Keratinocyte (primary cell): ENCODE data around the gene CSN3. TPM values are rescaled to one million over a fixed set of nuclear protein-coding genes. Genes with fewer than 3 reads are reported as not detected.
"Not testable (repeated sequence)": the region's sequence is repeated elsewhere in the genome, so short reads cannot be mapped to it uniquely, and the experiment has no call there.

Experiments used
- DNase-seq: peaks from one replicate; pipeline ENCODE4 v3.0.0-alpha.2; 2011; ENCODE audit warnings: low read depth, missing footprints, low spot score
- FAIRE-seq: peaks from 2 replicates; lab custom pipeline; 2011; peaks lifted over from hg19 to GRCh38; lab: Jason Lieb, UNC
- H2AFZ ChIP-seq: 2 replicates; pipeline ENCODE4 v1.6.0; 2012; ENCODE audit warnings: low read length, control low read depth, inconsistent platforms; ENCODE audit not compliant: control insufficient read depth
- H3K27ac ChIP-seq: 2 replicates; pipeline ENCODE4 v1.5.1; 2011; ENCODE audit warnings: low read length; ENCODE audit not compliant: control insufficient read depth, insufficient read depth
- H3K27me3 ChIP-seq: 3 replicates; pipeline ENCODE4 v1.6.0; 2011; ENCODE audit warnings: low read length; ENCODE audit not compliant: control insufficient read depth, insufficient read depth; ENCODE audit errors: extremely low read depth
- H3K36me3 ChIP-seq, 2 experiments: 2 replicates in 1 of 2; 3 replicates in 1 of 2; pipeline ENCODE4 v1.5.1; 2011; ENCODE audit warnings: low read length in 2 of 2, mild to moderate bottlenecking in 1 of 2; ENCODE audit not compliant: control insufficient read depth in 2 of 2, insufficient read depth in 2 of 2; ENCODE audit errors: extremely low read depth in 1 of 2
- H3K4me1 ChIP-seq: 3 replicates; pipeline ENCODE4 v1.5.1; 2011; ENCODE audit warnings: low read length; ENCODE audit not compliant: control insufficient read depth, insufficient read depth; ENCODE audit errors: extremely low read depth
- H3K4me2 ChIP-seq: 3 replicates; pipeline ENCODE4 v1.6.0; 2011; ENCODE audit warnings: low read depth, low read length; ENCODE audit not compliant: control insufficient read depth, insufficient read depth; ENCODE audit errors: extremely low read depth
- H3K4me3 ChIP-seq, 3 experiments: fragments of 200-600 bp in 1 of 3; sonication (generic) in 1 of 3; 2 replicates in 2 of 3; 3 replicates in 1 of 3; pipeline ENCODE4 v1.5.1; 2011 to 2016; ENCODE audit warnings: low read length in 3 of 3, mild to moderate bottlenecking in 3 of 3, control low read depth in 2 of 3, inconsistent platforms in 1 of 3, low read depth in 1 of 3, mixed read lengths in 1 of 3, mixed run types in 1 of 3, moderate library complexity in 1 of 3; ENCODE audit not compliant: control insufficient read depth in 2 of 3, insufficient read depth in 2 of 3; ENCODE audit errors: extremely low read depth in 1 of 3
- H3K79me2 ChIP-seq: 2 replicates; pipeline ENCODE4 v1.6.0; 2012; ENCODE audit warnings: low read length; ENCODE audit not compliant: control insufficient read depth, insufficient read depth
- H3K9ac ChIP-seq: 3 replicates; pipeline ENCODE4 v1.6.0; 2011; ENCODE audit warnings: low read length; ENCODE audit not compliant: control insufficient read depth, insufficient read depth; ENCODE audit errors: extremely low read depth
- H3K9me1 ChIP-seq: 3 replicates; pipeline ENCODE4 v1.6.0; 2011; ENCODE audit warnings: low read length; ENCODE audit not compliant: control insufficient read depth, insufficient read depth; ENCODE audit errors: extremely low read depth
- H3K9me3 ChIP-seq: 2 replicates; pipeline ENCODE4 v1.5.1; 2012; ENCODE audit warnings: low read depth, low read length; ENCODE audit not compliant: control insufficient read depth
- H4K20me1 ChIP-seq: 3 replicates; pipeline ENCODE4 v1.6.0; 2011; ENCODE audit warnings: low read length; ENCODE audit not compliant: control insufficient read depth, insufficient read depth; ENCODE audit errors: extremely low read depth
- EZH2 ChIP-seq: IDR thresholded peaks from one replicate; pipeline ENCODE4 v1.6.1; 2012; ENCODE audit warnings: inconsistent platforms, mild to moderate bottlenecking, low read length, moderate library complexity
- dilution Hi-C: fragments of 300-500 bp; cut with MboI; formaldehyde crosslinking; loops from one replicate; pipeline ENCODE4 v1.7.0; 2020; ENCODE audit warnings: low sequenced_read_pairs; ENCODE audit not compliant: extremely low pct_ligation_motif_present
- polyA plus RNA-seq, 5 experiments: library from polyadenylated mRNA; depleted of rRNA in 3 of 5; stranded (reverse) in 3 of 5; stranded (forward) in 1 of 5; unstranded in 1 of 5; fragments of >200 nt; gene quantifications; 1 replicate in 1 of 5; 2 replicates in 3 of 5; 3 replicates in 1 of 5; pipeline versions ENCODE4 v1.2.1 to v1.2.3, GENCODE V29; 2011 to 2012; ENCODE audit warnings: missing spikeins in 2 of 5, low read depth in 1 of 5, low replicate concordance in 1 of 5
- TF ChIP-seq, protein P1 (sequence below), 3 experiments: IDR thresholded peaks in 1 of 3; conservative IDR thresholded peaks in 1 of 3; optimal IDR thresholded peaks in 1 of 3; 2 replicates in 2 of 3; 3 replicates in 1 of 3; pipeline versions ENCODE3 to v1.5.1; 2011; ENCODE audit warnings: low read length in 3 of 3, mild to moderate bottlenecking in 3 of 3, moderate library complexity in 2 of 3, control low read depth in 1 of 3, inconsistent platforms in 1 of 3; ENCODE audit not compliant: insufficient read depth in 2 of 3; ENCODE audit errors: extremely low read depth in 1 of 3

Gene CSN3
- polyA plus RNA-seq, 1 donor (not counting 4 experiments of a cell fraction or from before 2014, with no cell fraction given), result not detected

DNA sequence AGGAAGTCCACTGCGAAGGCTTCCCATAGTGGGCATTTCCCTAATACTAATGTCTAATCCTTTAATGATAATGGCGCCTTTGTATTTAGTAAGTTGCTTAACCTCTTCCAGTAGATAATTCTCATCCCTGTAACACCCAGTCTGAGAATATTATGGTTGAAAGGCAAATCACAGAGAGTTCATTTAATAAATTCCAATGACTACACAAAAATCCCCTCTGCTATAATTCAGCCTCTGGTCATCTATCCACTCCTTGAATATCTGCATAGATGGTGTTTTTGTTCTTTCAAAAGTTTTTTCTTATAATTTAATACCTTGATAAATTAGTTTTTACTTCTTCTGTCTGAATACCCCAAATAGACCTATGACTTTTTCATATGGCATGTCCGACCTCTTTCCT, 21.0 kb upstream of the CSN3 start:
- H3K4me3 ChIP-seq, H3K9me1 ChIP-seq, H3K4me1 ChIP-seq, H3K36me3 ChIP-seq, H2AFZ ChIP-seq, H3K79me2 ChIP-seq, H3K4me2 ChIP-seq, DNase-seq, FAIRE-seq, dilution Hi-C loops, H4K20me1 ChIP-seq, H3K9me3 ChIP-seq, H3K27ac ChIP-seq, H3K27me3 ChIP-seq, H3K9ac ChIP-seq: not testable (repeated sequence)

DNA sequence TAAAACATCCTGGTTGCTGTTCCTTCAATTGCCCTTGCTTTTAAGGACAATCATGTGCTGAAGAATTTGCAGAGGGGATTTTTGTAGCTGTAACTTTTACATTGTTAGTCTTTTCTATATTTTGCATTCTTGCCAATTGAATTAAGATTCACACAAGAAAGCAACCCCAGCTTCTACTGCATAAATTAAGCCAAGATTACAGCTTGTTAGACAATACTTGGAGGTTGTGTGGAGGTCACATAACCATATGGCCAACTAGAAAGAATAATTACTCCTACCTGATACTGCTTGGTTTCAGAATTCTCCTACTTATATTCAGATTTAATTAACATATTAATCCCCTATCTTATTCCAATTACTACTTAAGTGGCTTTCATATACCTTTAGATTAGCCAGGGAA, 20.6 kb upstream of the CSN3 start:
- H3K27me3 ChIP-seq, FAIRE-seq, H3K4me2 ChIP-seq, H3K4me3 ChIP-seq, H2AFZ ChIP-seq, H3K9me1 ChIP-seq, H3K9ac ChIP-seq, H3K4me1 ChIP-seq, H3K27ac ChIP-seq, H3K9me3 ChIP-seq, H3K79me2 ChIP-seq, DNase-seq, dilution Hi-C loops, H4K20me1 ChIP-seq, H3K36me3 ChIP-seq: not testable (repeated sequence)

DNA sequence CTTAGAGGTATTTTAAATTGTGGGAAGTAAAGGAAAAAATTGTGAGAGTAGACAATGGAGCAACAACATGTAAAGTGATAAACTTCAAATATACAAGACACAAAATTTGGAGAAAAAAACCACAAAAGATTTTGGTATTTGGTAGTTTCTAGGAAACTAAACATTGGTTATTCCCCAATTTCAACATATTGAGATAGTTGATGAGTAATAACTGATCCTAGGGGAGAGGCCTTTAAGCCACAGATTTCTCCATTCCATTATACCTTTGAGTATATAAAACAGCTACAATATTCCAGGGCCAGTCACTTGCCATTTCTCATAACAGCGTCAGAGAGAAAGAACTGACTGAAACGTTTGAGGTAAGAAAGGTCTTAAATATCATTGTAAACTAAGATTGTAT, 16.6 kb upstream of the CSN3 start, which contains the start of gene FDCSP:
Gene FDCSP, plus strand, starts transcription at position 301 of the 400 bp plus-strand sequence. CDS start 5,071 bp downstream, outside the sequence.
- DNase-seq (no peak), FAIRE-seq (no peak)
- Histone ChIP-seq H3K79me2 (no peaks in the 10 kb centered on the region), H3K27me3 (no peaks in the 10 kb centered on the region), H3K9me3 (no peaks in the 10 kb centered on the region), H3K4me2 (no peak within 1 kb of the TSS), H3K9ac (no peak within 1 kb of the TSS), H3K9me1 (no peaks in the 10 kb centered on the region), H3K4me3 (no peak within 1 kb of the TSS), H3K36me3 (no peaks in the 10 kb centered on the region), H4K20me1 (no peaks in the 10 kb centered on the region), H3K4me1 (no peaks in the 10 kb centered on the region), H3K27ac (no peak within 1 kb of the TSS), H2AFZ (no peak within 1 kb of the TSS)
- no peak for TF ChIP-seq EZH2
- TF ChIP-seq, protein P1, sequence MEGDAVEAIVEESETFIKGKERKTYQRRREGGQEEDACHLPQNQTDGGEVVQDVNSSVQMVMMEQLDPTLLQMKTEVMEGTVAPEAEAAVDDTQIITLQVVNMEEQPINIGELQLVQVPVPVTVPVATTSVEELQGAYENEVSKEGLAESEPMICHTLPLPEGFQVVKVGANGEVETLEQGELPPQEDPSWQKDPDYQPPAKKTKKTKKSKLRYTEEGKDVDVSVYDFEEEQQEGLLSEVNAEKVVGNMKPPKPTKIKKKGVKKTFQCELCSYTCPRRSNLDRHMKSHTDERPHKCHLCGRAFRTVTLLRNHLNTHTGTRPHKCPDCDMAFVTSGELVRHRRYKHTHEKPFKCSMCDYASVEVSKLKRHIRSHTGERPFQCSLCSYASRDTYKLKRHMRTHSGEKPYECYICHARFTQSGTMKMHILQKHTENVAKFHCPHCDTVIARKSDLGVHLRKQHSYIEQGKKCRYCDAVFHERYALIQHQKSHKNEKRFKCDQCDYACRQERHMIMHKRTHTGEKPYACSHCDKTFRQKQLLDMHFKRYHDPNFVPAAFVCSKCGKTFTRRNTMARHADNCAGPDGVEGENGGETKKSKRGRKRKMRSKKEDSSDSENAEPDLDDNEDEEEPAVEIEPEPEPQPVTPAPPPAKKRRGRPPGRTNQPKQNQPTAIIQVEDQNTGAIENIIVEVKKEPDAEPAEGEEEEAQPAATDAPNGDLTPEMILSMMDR (optimal IDR thresholded peaks at IDR 0.05 in 1 of 3, IDR thresholded peaks at IDR 0.05 in 1 of 3, conservative IDR thresholded peaks at IDR 0.05 in 1 of 3; ENCODE audit: extremely low read depth in 1 of 3, insufficient read depth in 2 of 3, low read length in 3 of 3), result no peak
- dilution Hi-C loops, result no loop called here
